ENCODE measurements around the gene COL12A1. TPM values are rescaled to one million over a fixed set of nuclear protein-coding genes. Genes with fewer than 3 reads are reported as not detected.

COL12A1 gene
- total RNA-seq, 4 donors from 2014 or later: 208 to 539 (median 257) TPM

DNA sequence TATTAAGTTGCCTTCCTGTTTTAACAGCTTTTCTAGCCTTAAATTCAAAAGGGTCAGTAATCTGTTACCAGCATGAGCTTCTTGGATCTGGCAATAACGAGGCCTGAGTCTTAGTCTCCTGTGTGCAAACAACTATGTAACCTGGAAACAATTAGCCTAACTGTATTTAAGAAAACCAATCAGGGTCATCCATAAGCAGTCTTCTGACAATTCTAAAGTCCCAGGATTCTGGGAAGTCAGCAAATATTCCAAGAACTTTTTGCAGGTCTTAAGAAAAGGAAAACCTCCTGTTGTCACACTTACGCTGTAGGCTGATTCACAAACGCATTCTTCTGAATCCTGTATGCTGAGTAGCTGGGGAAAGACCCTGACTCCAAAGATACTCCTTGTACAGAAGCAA, 90.4 kb downstream of the COL12A1 start:
- no peak for DNase-seq (ENCODE audit: low spot score in 2 of 2)
- H3K4me1 ChIP-seq: peaks cover 0 to 30% (median 0%) of the 10 kb centered on the region in 4 donors
- TF ChIP-seq, protein P1, sequence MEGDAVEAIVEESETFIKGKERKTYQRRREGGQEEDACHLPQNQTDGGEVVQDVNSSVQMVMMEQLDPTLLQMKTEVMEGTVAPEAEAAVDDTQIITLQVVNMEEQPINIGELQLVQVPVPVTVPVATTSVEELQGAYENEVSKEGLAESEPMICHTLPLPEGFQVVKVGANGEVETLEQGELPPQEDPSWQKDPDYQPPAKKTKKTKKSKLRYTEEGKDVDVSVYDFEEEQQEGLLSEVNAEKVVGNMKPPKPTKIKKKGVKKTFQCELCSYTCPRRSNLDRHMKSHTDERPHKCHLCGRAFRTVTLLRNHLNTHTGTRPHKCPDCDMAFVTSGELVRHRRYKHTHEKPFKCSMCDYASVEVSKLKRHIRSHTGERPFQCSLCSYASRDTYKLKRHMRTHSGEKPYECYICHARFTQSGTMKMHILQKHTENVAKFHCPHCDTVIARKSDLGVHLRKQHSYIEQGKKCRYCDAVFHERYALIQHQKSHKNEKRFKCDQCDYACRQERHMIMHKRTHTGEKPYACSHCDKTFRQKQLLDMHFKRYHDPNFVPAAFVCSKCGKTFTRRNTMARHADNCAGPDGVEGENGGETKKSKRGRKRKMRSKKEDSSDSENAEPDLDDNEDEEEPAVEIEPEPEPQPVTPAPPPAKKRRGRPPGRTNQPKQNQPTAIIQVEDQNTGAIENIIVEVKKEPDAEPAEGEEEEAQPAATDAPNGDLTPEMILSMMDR (IDR thresholded peaks at IDR 0.05): no peak
- no peak for TF ChIP-seq EP300 (IDR thresholded peaks at IDR 0.05)
- no peak for TF ChIP-seq POLR2A (IDR thresholded peaks at IDR 0.05)
- 49 to 56% methylated on average over 3 of the region's 3 CpGs for WGBS, 2 donors
- H3K9me3 ChIP-seq: no peaks in the 10 kb centered on the region
- H3K4me3 ChIP-seq: no peak overlapping the region
- H3K27ac ChIP-seq: peak overlapping the region in 2 of 4 donors; percentile 7 to 32
- no peaks in the 10 kb centered on the region for H3K27me3 ChIP-seq
- H3K36me3 ChIP-seq: peaks cover 0 to 31% (median 0%) of the 10 kb centered on the region in 3 donors

DNA sequence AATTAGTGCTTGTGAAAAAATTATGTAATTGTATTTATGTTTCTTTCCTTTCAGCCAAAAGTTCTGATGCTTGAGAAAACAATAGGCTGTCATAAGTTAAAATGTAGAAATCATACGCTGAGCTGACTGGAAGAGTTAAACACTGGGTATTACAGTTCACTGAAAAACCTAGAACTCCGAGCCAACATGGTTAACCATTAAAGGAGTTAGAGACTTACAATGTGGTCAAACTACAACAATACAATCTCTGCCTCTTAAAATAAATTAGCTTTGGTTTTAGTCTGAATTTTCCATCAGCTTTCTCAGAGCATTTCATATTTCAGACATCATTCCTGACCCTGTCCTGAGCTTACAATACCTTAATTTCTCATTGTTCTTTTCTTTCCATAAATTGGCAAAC, 91.0 kb downstream of the COL12A1 start:
- Histone ChIP-seq H3K27me3 (no peaks in the 10 kb centered on the region), H3K9me3 (no peaks in the 10 kb centered on the region), H3K4me3 (no peak overlapping the region), H3K4me1 (peaks cover 0 to 30% (median 0%) of the 10 kb centered on the region in 4 donors), H3K27ac (peak overlapping the region in 2 of 4 donors; percentile 32 to 37), H3K36me3 (peaks cover 0 to 30% (median 0%) of the 10 kb centered on the region in 3 donors)
- no peak for DNase-seq (ENCODE audit: low spot score in 2 of 2)
- WGBS, 2 donors: 27 to 32% methylated on average over 2 of the region's 2 CpGs
- TF ChIP-seq POLR2A (IDR thresholded peaks at IDR 0.05) (no peak), EP300 (IDR thresholded peaks at IDR 0.05) (no peak)

DNA sequence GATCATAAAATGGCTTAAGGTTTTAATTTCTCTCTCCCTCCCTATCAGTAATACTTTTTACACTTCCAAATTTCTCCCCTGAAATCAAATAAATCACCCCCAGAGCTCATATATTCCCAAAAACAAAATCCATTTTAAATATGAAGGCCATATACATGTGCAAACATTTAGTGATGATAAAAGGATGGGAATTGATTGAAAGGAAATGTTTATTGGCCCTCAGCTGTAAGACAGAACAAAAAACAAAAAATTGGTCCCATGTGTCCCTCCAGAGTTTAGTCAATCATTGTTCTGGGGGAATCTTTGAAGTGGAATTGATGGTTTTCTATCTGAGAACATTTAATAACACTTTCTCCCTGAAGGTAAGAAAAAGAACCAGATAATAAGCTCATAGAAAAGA, 91.7 kb downstream of the COL12A1 start:
- no peaks in the 10 kb centered on the region for H3K9me3 ChIP-seq
- H3K4me3 ChIP-seq: no peak overlapping the region
- peaks cover 0 to 24% (median 0%) of the 10 kb centered on the region in 3 donors for H3K36me3 ChIP-seq
- no peaks in the 10 kb centered on the region for H3K27me3 ChIP-seq
- TF ChIP-seq, protein P1 (IDR thresholded peaks at IDR 0.05): no peak
- no peak for TF ChIP-seq EP300 (IDR thresholded peaks at IDR 0.05)
- no peak for TF ChIP-seq POLR2A (IDR thresholded peaks at IDR 0.05)
- no peak for DNase-seq (ENCODE audit: low spot score in 2 of 2)
- peak overlapping the region in 1 of 4 donors; percentile 32 for H3K27ac ChIP-seq
- peaks cover 0 to 31% (median 0%) of the 10 kb centered on the region in 4 donors for H3K4me1 ChIP-seq

DNA sequence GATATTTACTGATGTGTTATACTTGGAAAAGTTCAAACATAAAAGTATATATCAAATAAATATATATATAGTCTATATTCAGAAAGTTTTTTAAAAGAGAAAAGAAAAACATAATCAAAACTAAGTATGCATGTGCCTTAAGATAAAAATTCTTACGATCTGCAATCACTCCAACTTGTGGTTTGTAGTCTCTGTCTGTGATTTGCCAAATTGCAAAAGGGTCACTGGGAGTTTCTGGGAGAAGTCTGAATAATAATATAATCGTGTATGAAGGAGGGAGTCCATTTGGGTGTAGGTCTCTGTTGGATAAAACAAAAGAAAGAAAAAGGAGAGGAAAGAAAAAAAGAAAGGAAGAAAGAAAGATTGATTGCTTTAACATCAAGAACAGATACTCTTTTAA, 92.4 kb downstream of the COL12A1 start:
- H3K27ac ChIP-seq: no peak overlapping the region
- H3K9me3 ChIP-seq: no peaks in the 10 kb centered on the region

DNA sequence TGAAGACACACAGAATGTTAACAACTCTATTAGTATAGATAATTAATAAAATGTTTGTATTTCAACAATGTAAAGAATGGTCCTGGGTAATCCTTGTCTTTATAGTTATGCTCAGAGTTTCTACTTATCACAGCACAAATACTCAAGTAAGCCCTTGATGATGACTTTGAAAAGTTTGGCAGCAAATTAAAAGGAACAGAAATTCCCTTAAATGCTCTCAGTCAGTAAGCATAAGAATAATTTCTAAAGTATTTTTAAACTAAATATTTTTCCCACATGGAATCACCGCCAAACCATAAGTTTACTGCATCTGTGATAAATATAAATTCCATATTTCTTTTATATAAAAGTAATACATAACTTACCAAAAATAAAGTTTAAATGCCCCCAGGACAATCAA, 96.1 kb downstream of the COL12A1 start:
- H3K4me3 ChIP-seq: no peak overlapping the region
- TF ChIP-seq, protein P1 (IDR thresholded peaks at IDR 0.05): no peak
- TF ChIP-seq POLR2A (IDR thresholded peaks at IDR 0.05) (no peak), EP300 (IDR thresholded peaks at IDR 0.05) (no peak)

More for the DNA sequence above, 92.4 kb downstream of the COL12A1 start:
- no peak for DNase-seq (ENCODE audit: low spot score in 2 of 2)
- Histone ChIP-seq H3K27me3 (no peaks in the 10 kb centered on the region), H3K36me3 (peaks cover 0 to 17% (median 0%) of the 10 kb centered on the region in 3 donors), H3K4me1 (peaks cover 0 to 38% (median 0%) of the 10 kb centered on the region in 4 donors), H3K4me3 (no peak overlapping the region)
- WGBS, 2 donors: 42 to 48% methylated on average over 2 of the region's 2 CpGs
- TF ChIP-seq POLR2A (IDR thresholded peaks at IDR 0.05): no peak
- TF ChIP-seq EP300 (IDR thresholded peaks at IDR 0.05): no peak
- TF ChIP-seq, protein P1 (IDR thresholded peaks at IDR 0.05): no peak

More for the DNA sequence above, 96.1 kb downstream of the COL12A1 start:
- Histone ChIP-seq H3K9me3 (no peaks in the 10 kb centered on the region), H3K4me1 (peaks cover 0 to 26% (median 0%) of the 10 kb centered on the region in 4 donors), H3K36me3 (peaks cover 0 to 19% (median 0%) of the 10 kb centered on the region in 3 donors), H3K27ac (no peak overlapping the region), H3K27me3 (no peaks in the 10 kb centered on the region)
- 77 to 91% methylated on average over 1 of the region's 1 CpG for WGBS, 2 donors
- no peak for DNase-seq (ENCODE audit: low spot score in 2 of 2)

All from tibial nerve (tissue), 4 donors.